ENCODE measurements around the gene WIF1. TPM values are rescaled to one million over a fixed set of nuclear protein-coding genes. Genes with fewer than 3 reads are reported as not detected.

The WIF1 gene
- total RNA-seq, 1 donor from 2014 or later = 0.20 TPM

- no peak for ATAC-seq
These were observed 98.7 kb downstream of the WIF1 start for GRCh38 chr12:65022421-65022820.

- ATAC-seq = no peak
These were observed 101.3 kb downstream of the WIF1 start for GRCh38 chr12:65019696-65020234.

GRCh38 chr12:65016881-65017650, 104.0 kb downstream of the WIF1 start:
- peak; percentile 43 for ATAC-seq

GRCh38 chr12:65015850-65016249, 105.3 kb downstream of the WIF1 start:
- no peak for ATAC-seq

- ATAC-seq = peak; percentile 82
These were observed 106.4 kb downstream of the WIF1 start for GRCh38 chr12:65014504-65015271.

GRCh38 chr12:65010437-65010836, 110.7 kb downstream of the WIF1 start:
- ATAC-seq = no peak

- ATAC-seq = no peak
These were observed 115.4 kb downstream of the WIF1 start for GRCh38 chr12:65005716-65006115.

- peak; percentile 75 for ATAC-seq
These were observed 116.8 kb downstream of the WIF1 start for GRCh38 chr12:65004270-65004669.

Other genes with a start within 250 kb of the WIF1 start
- gene LEMD3, start 48.3 kb upstream of the WIF1 start, total RNA-seq = 14.1 TPM
- gene MSRB3, start 157.4 kb upstream of the WIF1 start, total RNA-seq = 3.6 TPM

All from esophagus mucosa (tissue), 1 donor.